Stimulated activated effector memory CD8-positive, alpha-beta T cell treated with anti-CD3 and anti-CD28 coated beads, Interleukin-12 subunit alpha, Interleukin-12 subunit beta, amount 100 ng/mL, for 72 hours (primary cell): Measurements from ENCODE around the gene PLEKHA1.

ENCODE experiments used
- ATAC-seq: fragments of 150-1000 bp; cut with Tn5 transposase; 2 replicates; pipeline ENCODE4 v1.10.0; 2021
- DNase-seq, 2 donors: peaks; one replicate each; pipeline ENCODE4 v3.0.0; 2021 to 2022; ENCODE audit warnings: low spot score in 2 of 2
- H3K27ac Mint-ChIP-seq: one replicate; pipeline ENCODE4 v1.8.0; 2022; ENCODE audit warnings: mild to moderate bottlenecking, mixed read lengths
- H3K36me3 Mint-ChIP-seq: one replicate; pipeline ENCODE4 v1.8.0; 2022; ENCODE audit warnings: mild to moderate bottlenecking, mixed read lengths
- H3K4me1 Mint-ChIP-seq: one replicate; pipeline ENCODE4 v1.8.0; 2022; ENCODE audit warnings: mixed read lengths
- H3K4me3 Mint-ChIP-seq: one replicate; pipeline ENCODE4 v1.8.0; 2022; ENCODE audit warnings: mild to moderate bottlenecking, mixed read lengths
- H3K9me3 Mint-ChIP-seq: one replicate; pipeline ENCODE4 v1.8.0; 2022; ENCODE audit warnings: mixed read lengths

Gene PLEKHA1

GRCh38 chr10:122464586-122464985 lies 90.1 kb downstream of the PLEKHA1 start:
- Mint-ChIP-seq H3K4me1 (peaks cover 20% of the 10 kb centered on the region), H3K4me3 (no peak overlapping the region), H3K9me3 (no peaks in the 10 kb centered on the region), H3K27ac (no peak overlapping the region), H3K36me3 (no peaks in the 10 kb centered on the region)
- DNase-seq (no peak), ATAC-seq (no peak)

- ATAC-seq (no peak), DNase-seq (no peak)
- Mint-ChIP-seq H3K4me3 (no peak overlapping the region), H3K36me3 (no peaks in the 10 kb centered on the region), H3K4me1 (peaks cover 18% of the 10 kb centered on the region), H3K27ac (no peak overlapping the region), H3K9me3 (no peaks in the 10 kb centered on the region)
Observed at GRCh38 chr10:122465401-122466040, 91.0 kb downstream of the PLEKHA1 start.

- ATAC-seq (no peak), DNase-seq (no peak)
- no peak overlapping the region for H3K27ac Mint-ChIP-seq
- H3K36me3 Mint-ChIP-seq = no peaks in the 10 kb centered on the region
- no peak overlapping the region for H3K4me3 Mint-ChIP-seq
- H3K4me1 Mint-ChIP-seq = peaks cover 15% of the 10 kb centered on the region
- no peaks in the 10 kb centered on the region for H3K9me3 Mint-ChIP-seq
Observed at GRCh38 chr10:122466951-122467381, 92.5 kb downstream of the PLEKHA1 start.

- H3K4me3 Mint-ChIP-seq = no peak overlapping the region
- no peaks in the 10 kb centered on the region for H3K9me3 Mint-ChIP-seq
- H3K27ac Mint-ChIP-seq = no peak overlapping the region
- ATAC-seq (no peak), DNase-seq (no peak)
- H3K36me3 Mint-ChIP-seq = no peaks in the 10 kb centered on the region
- peaks cover 11% of the 10 kb centered on the region for H3K4me1 Mint-ChIP-seq
Observed at GRCh38 chr10:122467701-122468100, 93.2 kb downstream of the PLEKHA1 start.

- H3K4me3 Mint-ChIP-seq = no peak overlapping the region
- H3K36me3 Mint-ChIP-seq = no peaks in the 10 kb centered on the region
- DNase-seq (no peak), ATAC-seq (no peak)
- H3K4me1 Mint-ChIP-seq = peaks cover 3% of the 10 kb centered on the region
- no peaks in the 10 kb centered on the region for H3K9me3 Mint-ChIP-seq
- H3K27ac Mint-ChIP-seq = no peak overlapping the region
Observed at GRCh38 chr10:122468307-122468925, 93.9 kb downstream of the PLEKHA1 start.

- no peaks in the 10 kb centered on the region for H3K9me3 Mint-ChIP-seq
- ATAC-seq (no peak), DNase-seq (no peak)
- H3K4me3 Mint-ChIP-seq = no peak overlapping the region
- peaks cover 1% of the 10 kb centered on the region for H3K4me1 Mint-ChIP-seq
- H3K27ac Mint-ChIP-seq = no peak overlapping the region
- H3K36me3 Mint-ChIP-seq = no peaks in the 10 kb centered on the region
Observed at GRCh38 chr10:122468926-122469781, 94.6 kb downstream of the PLEKHA1 start.

- H3K4me3 Mint-ChIP-seq = no peak overlapping the region
- no peak overlapping the region for H3K27ac Mint-ChIP-seq
- H3K9me3 Mint-ChIP-seq = no peaks in the 10 kb centered on the region
- ATAC-seq (no peak), DNase-seq (no peak)
- no peaks in the 10 kb centered on the region for H3K36me3 Mint-ChIP-seq
- H3K4me1 Mint-ChIP-seq = peaks cover 6% of the 10 kb centered on the region
Observed at GRCh38 chr10:122469848-122470247, 95.3 kb downstream of the PLEKHA1 start.

GRCh38 chr10:122471531-122472177 lies 97.1 kb downstream of the PLEKHA1 start:
- peaks cover 6% of the 10 kb centered on the region for H3K4me1 Mint-ChIP-seq
- H3K9me3 Mint-ChIP-seq = no peaks in the 10 kb centered on the region
- ATAC-seq (no peak), DNase-seq (no peak)
- no peak overlapping the region for H3K4me3 Mint-ChIP-seq
- no peak overlapping the region for H3K27ac Mint-ChIP-seq
- no peaks in the 10 kb centered on the region for H3K36me3 Mint-ChIP-seq

- Mint-ChIP-seq H3K4me3 (no peak overlapping the region), H3K36me3 (no peaks in the 10 kb centered on the region), H3K9me3 (no peaks in the 10 kb centered on the region), H3K4me1 (peaks cover 6% of the 10 kb centered on the region), H3K27ac (no peak overlapping the region)
- no peak for ATAC-seq
- DNase-seq = no peak
Observed at GRCh38 chr10:122473116-122473515, 98.6 kb downstream of the PLEKHA1 start.

GRCh38 chr10:122474131-122474818 lies 99.8 kb downstream of the PLEKHA1 start:
- Mint-ChIP-seq H3K27ac (no peak overlapping the region), H3K4me1 (peaks cover 6% of the 10 kb centered on the region), H3K9me3 (no peaks in the 10 kb centered on the region), H3K36me3 (no peaks in the 10 kb centered on the region), H3K4me3 (no peak overlapping the region)
- ATAC-seq (no peak), DNase-seq (no peak)

- Mint-ChIP-seq H3K36me3 (no peaks in the 10 kb centered on the region), H3K4me3 (no peak overlapping the region), H3K27ac (no peak overlapping the region), H3K4me1 (peaks cover 6% of the 10 kb centered on the region), H3K9me3 (no peaks in the 10 kb centered on the region)
- no peak for DNase-seq
- ATAC-seq = no peak
Observed at GRCh38 chr10:122475100-122475499, 100.6 kb downstream of the PLEKHA1 start.

- H3K9me3 Mint-ChIP-seq = no peaks in the 10 kb centered on the region
- no peak overlapping the region for H3K27ac Mint-ChIP-seq
- ATAC-seq (no peak), DNase-seq (no peak)
- H3K4me3 Mint-ChIP-seq = no peak overlapping the region
- H3K4me1 Mint-ChIP-seq = peaks cover 6% of the 10 kb centered on the region
- no peaks in the 10 kb centered on the region for H3K36me3 Mint-ChIP-seq
Observed at GRCh38 chr10:122475591-122476332, 101.3 kb downstream of the PLEKHA1 start.

- Mint-ChIP-seq H3K36me3 (no peaks in the 10 kb centered on the region), H3K4me3 (no peak overlapping the region), H3K9me3 (no peaks in the 10 kb centered on the region), H3K27ac (no peak overlapping the region), H3K4me1 (peaks cover 6% of the 10 kb centered on the region)
- DNase-seq (no peak), ATAC-seq (no peak)
Observed at GRCh38 chr10:122476333-122476695, 101.8 kb downstream of the PLEKHA1 start.

GRCh38 chr10:122477436-122477835 lies 102.9 kb downstream of the PLEKHA1 start:
- no peak for DNase-seq
- ATAC-seq = no peak
- Mint-ChIP-seq H3K27ac (no peak overlapping the region), H3K4me1 (peaks cover 6% of the 10 kb centered on the region), H3K4me3 (no peak overlapping the region), H3K9me3 (peaks cover 3% of the 10 kb centered on the region), H3K36me3 (no peaks in the 10 kb centered on the region)
